Upper lobe of left lung (tissue), 4 donors: Measurements from ENCODE around the gene SHLD1.

Experiments used
- EP300 ChIP-seq, 4 donors: sonication (generic); formaldehyde crosslinking; IDR thresholded peaks; one replicate each; pipeline ENCODE4 v1.5.1; 2017; ENCODE audit warnings: antibody characterized with exemption in 4 of 4, control low read depth in 2 of 4
- POLR2A ChIP-seq, 4 donors: fragments of 450-650 bp; IDR thresholded peaks; one replicate each; pipeline ENCODE4 v1.5.1; 2016 to 2017; ENCODE audit warnings: antibody characterized with exemption in 4 of 4, mild to moderate bottlenecking in 2 of 4
- TF ChIP-seq, protein P1 (sequence below), 6 experiments: fragments of 450-650 bp in 4 of 6; fragments of 200-600 bp in 2 of 6; sonication (generic) in 2 of 6; IDR thresholded peaks; one replicate each; pipeline ENCODE4 v1.5.1; 2016 to 2019; ENCODE audit warnings: antibody characterized with exemption in 6 of 6

DNA sequence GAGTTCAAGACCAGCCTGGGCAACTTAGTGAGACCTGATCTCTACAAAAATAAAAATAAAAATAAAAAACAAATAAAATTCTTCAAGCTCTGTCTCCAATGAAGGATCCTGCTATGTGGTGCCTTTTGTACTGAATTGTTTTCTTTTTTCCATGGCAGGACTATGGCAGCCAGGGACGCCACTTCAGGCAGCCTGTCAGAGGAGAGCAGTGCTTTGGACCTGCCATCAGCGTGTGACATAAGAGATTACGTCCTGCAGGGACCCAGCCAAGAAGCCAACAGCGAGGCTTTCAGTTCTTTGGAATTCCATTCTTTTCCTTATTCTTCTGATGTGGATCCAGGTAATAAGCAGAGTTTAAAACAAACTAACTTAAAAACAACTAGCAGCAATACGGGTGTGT is 22.5 kb downstream of the SHLD1 start:
- TF ChIP-seq, protein P1, sequence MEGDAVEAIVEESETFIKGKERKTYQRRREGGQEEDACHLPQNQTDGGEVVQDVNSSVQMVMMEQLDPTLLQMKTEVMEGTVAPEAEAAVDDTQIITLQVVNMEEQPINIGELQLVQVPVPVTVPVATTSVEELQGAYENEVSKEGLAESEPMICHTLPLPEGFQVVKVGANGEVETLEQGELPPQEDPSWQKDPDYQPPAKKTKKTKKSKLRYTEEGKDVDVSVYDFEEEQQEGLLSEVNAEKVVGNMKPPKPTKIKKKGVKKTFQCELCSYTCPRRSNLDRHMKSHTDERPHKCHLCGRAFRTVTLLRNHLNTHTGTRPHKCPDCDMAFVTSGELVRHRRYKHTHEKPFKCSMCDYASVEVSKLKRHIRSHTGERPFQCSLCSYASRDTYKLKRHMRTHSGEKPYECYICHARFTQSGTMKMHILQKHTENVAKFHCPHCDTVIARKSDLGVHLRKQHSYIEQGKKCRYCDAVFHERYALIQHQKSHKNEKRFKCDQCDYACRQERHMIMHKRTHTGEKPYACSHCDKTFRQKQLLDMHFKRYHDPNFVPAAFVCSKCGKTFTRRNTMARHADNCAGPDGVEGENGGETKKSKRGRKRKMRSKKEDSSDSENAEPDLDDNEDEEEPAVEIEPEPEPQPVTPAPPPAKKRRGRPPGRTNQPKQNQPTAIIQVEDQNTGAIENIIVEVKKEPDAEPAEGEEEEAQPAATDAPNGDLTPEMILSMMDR (IDR thresholded peaks at IDR 0.05): no peak
- TF ChIP-seq POLR2A (IDR thresholded peaks at IDR 0.05) (no peak), EP300 (IDR thresholded peaks at IDR 0.05) (no peak)
